Pancreas (tissue), 10 donors: ENCODE data around the gene KRTAP10-10. TPM values are rescaled to one million over a fixed set of nuclear protein-coding genes. Genes with fewer than 3 reads are reported as not detected.

Experiments used
- ATAC-seq, 4 donors: fragments of 200-7000 bp; cut with Tn5 transposase; one replicate each; pipeline versions ENCODE4 v1.8.0 to v1.9.1; 2020; ENCODE audit warnings: mild to moderate bottlenecking in 4 of 4, moderate library complexity in 4 of 4
- DNase-seq, 6 donors: peaks; one replicate each; pipeline ENCODE4 v3.0.0-alpha.2; 2020
- FAIRE-seq: peaks from 2 replicates; lab custom pipeline; 2012; peaks lifted over from hg19 to GRCh38; lab: Jason Lieb, UNC
- H3K27ac ChIP-seq, 4 donors: fragments of 200-600 bp; sonication (generic); 1 replicate in 3 of 4; 2 replicates in 1 of 4; pipeline versions ENCODE4 v1.5.0 to v1.8.0; 2020
- H3K27me3 ChIP-seq, 4 donors: fragments of 200-600 bp; one replicate each; pipeline ENCODE4 v1.8.0; 2021
- H3K36me3 ChIP-seq, 3 donors: fragments of 200-600 bp; sonication (generic) in 1 of 3; one replicate each; pipeline versions ENCODE4 v1.5.0 to v1.8.0; 2020 to 2021
- H3K4me1 ChIP-seq, 3 donors: fragments of 200-600 bp; one replicate each; pipeline ENCODE4 v1.8.0; 2021
- H3K4me3 ChIP-seq, 4 donors: fragments of 200-600 bp; sonication (generic) in 2 of 4; one replicate each; pipeline versions ENCODE4 v1.5.0 to v1.8.0; 2020 to 2021
- H3K9me3 ChIP-seq, 4 donors: fragments of 200-600 bp; one replicate each; pipeline ENCODE4 v1.8.0; 2021
- CTCF ChIP-seq, 4 donors: fragments of 200-600 bp; sonication (generic) in 3 of 4; IDR thresholded peaks; one replicate each; pipeline versions ENCODE4 v1.5.0 to v1.8.0; 2021; ENCODE audit warnings: antibody characterized with exemption in 4 of 4
- WGBS, 2 donors: extraction: QIAGEN DNeasy Blood & Tissue Kit; methylation state at CpG; one replicate each; pipeline ENCODE4 v1.1.7; 2013; 5-methylcytosine and 5-hydroxymethylcytosine counted together
- intact Hi-C, 3 donors: fragments of 100-400 bp; cut with DNase I; formaldehyde crosslinking; loops; one replicate each; pipeline versions ENCODE4 v1.11.1 to v1.14.2; 2022
- polyA plus RNA-seq, 2 donors: library from polyadenylated mRNA; stranded (reverse); fragments of 200-250 nt; gene quantifications; one replicate each; pipeline ENCODE4 v1.2.3, GENCODE V29; 2013
- total RNA-seq, 6 donors: library from RNA; stranded (reverse); fragmentation: NEBNext Ultra II Directional in 4 of 6; extraction: Animal tissue kit (Norgen Biotek cat#: 25700) in 4 of 6; gene quantifications; one replicate each; pipeline versions ENCODE4 v1.2.1 to v1.2.4, GENCODE V29; 2021 to 2023
- donor health status: healthy with polysubstance abuse.
- donor health status: DM: no; HTN: no; CAD: no; lungs with moderate emphysema.
- donor health status: DM: no; HTN: no; CAD: no.
- donor health status: control.
- donor health status: control.
- donor health status: Bipolar disorder and iron deficiency.
- donor health status: DM: yes; HTN: yes; CAD: no.
- donor health status: DM: no; HTN: no; CAD: no.
- donor health status: DM: no; HTN: no; CAD: no.
- donor health status: DM: yes; HTN: yes; CAD: no.

KRTAP10-10 gene
- total and polyA plus RNA-seq, 8 donors: not detected

- intact Hi-C loops: no loop called here
- no peak overlapping the region for H3K4me3 ChIP-seq
- 32 to 34% methylated on average over 8 of the region's 8 CpGs for WGBS, 2 donors
These were observed 10.0 kb downstream of the KRTAP10-10 start for GRCh38 chr21:44647222-44647552.

GRCh38 chr21:44648557-44649311, 11.6 kb downstream of the KRTAP10-10 start:
- WGBS, 2 donors: 55 to 74% methylated on average over 33 of the region's 33 CpGs
- Histone ChIP-seq H3K4me3 (no peak overlapping the region), H3K4me1 (no peaks in the 10 kb centered on the region), H3K36me3 (no peaks in the 10 kb centered on the region), H3K9me3 (no peaks in the 10 kb centered on the region), H3K27me3 (no peaks in the 10 kb centered on the region), H3K27ac (no peak overlapping the region)
- no peak for TF ChIP-seq CTCF (IDR thresholded peaks at IDR 0.05)
- DNase-seq: no peak
- FAIRE-seq: no peak
- intact Hi-C loops: no loop called here
- ATAC-seq: no peak

More at GRCh38 chr21:44647222-44647552, 10.0 kb downstream of the KRTAP10-10 start:
- H3K27ac ChIP-seq: no peak overlapping the region
- H3K36me3 ChIP-seq: no peaks in the 10 kb centered on the region
- FAIRE-seq (no peak), ATAC-seq (no peak), DNase-seq (no peak)
- no peak for TF ChIP-seq CTCF (IDR thresholded peaks at IDR 0.05)
- no peaks in the 10 kb centered on the region for H3K9me3 ChIP-seq
- H3K4me1 ChIP-seq: no peaks in the 10 kb centered on the region
- H3K27me3 ChIP-seq: no peaks in the 10 kb centered on the region

GRCh38 chr21:44649521-44650100, 12.5 kb downstream of the KRTAP10-10 start:
- DNase-seq: no peak

GRCh38 chr21:44650265-44650972, 13.3 kb downstream of the KRTAP10-10 start:
- no peaks in the 10 kb centered on the region for H3K4me1 ChIP-seq
- 74 to 81% methylated on average over 19 to 20 of the region's 20 CpGs for WGBS, 2 donors
- intact Hi-C loops: no loop called here
- no peak for ATAC-seq
- no peak for TF ChIP-seq CTCF (IDR thresholded peaks at IDR 0.05)
- H3K4me3 ChIP-seq: no peak overlapping the region
- FAIRE-seq: no peak
- no peaks in the 10 kb centered on the region for H3K27me3 ChIP-seq
- no peak for DNase-seq
- H3K27ac ChIP-seq: no peak overlapping the region
- H3K9me3 ChIP-seq: no peaks in the 10 kb centered on the region
- H3K36me3 ChIP-seq: no peaks in the 10 kb centered on the region

More at GRCh38 chr21:44649521-44650100, 12.5 kb downstream of the KRTAP10-10 start:
- H3K27ac ChIP-seq: no peak overlapping the region
- intact Hi-C loops: no loop called here
- H3K36me3 ChIP-seq: no peaks in the 10 kb centered on the region
- ATAC-seq (no peak), FAIRE-seq (no peak)
- no peaks in the 10 kb centered on the region for H3K27me3 ChIP-seq
- no peak for TF ChIP-seq CTCF (IDR thresholded peaks at IDR 0.05)
- no peaks in the 10 kb centered on the region for H3K9me3 ChIP-seq
- 78 to 82% methylated on average over 18 of the region's 18 CpGs for WGBS, 2 donors
- no peak overlapping the region for H3K4me3 ChIP-seq
- no peaks in the 10 kb centered on the region for H3K4me1 ChIP-seq
